ENCODE measurements around the gene KRT4.
"Not testable (repeated sequence)": the region's sequence is repeated elsewhere in the genome, so short reads cannot be mapped to it uniquely, and the experiment has no call there.

Gene KRT4

GRCh38 chr12:52813885-52814709 lies at the start of gene KRT4:
Gene KRT4 (minus strand): TSS chr12:52814116. CDS start chr12:52814058, 58 bp downstream.
- DNase-seq, result no peak
- TF ChIP-seq POLR2A (IDR thresholded peaks at IDR 0.05; ENCODE audit: low read length) (no peak), GATA1 (IDR thresholded peaks at IDR 0.05; ENCODE audit: low read depth, low read length) (no peak)

DNA sequence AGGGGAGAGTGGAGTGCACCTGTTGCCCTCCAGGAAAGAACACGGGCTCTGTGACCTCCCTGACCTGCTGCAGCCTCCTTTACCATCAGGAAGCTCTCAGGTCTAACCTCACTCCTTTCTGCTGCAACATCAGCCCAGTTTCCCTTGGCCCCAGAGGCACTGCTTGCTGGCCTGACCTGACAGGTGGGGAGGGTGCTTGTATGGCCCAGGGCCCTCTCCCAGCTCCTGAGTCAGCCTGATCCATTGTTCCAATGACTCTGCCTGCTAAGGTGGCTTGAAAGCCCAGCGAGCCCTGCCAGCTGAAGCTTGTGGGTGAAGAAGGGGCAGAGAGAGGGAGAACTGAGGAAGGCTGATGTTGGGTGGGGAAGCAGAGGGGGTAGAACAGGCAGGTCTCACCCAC lies 48.1 kb upstream of the KRT4 start:
- TF ChIP-seq POLR2A (IDR thresholded peaks at IDR 0.05; ENCODE audit: low read length), result no peak
- TF ChIP-seq GATA1 (IDR thresholded peaks at IDR 0.05; ENCODE audit: low read depth, low read length), result no peak
- no peak for DNase-seq

DNA sequence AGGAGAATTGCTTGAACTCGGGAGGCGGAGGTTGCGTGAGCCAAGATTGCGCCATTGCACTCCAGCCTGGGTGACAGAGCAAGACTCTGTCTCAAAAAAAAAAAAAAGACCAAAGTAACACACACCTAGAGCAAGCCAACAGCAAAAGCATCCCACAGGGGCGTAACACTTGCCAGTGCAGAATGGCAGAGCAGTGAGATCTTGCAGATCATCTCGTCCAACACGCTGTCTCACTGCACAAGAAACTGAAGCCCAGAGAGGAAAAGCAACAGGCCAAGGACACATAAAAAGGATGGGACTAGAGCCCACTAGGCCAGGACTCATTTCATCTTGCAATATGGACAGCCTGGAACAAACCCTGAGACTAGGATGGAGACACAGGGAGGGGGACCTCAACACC lies 47.6 kb upstream of the KRT4 start:
- TF ChIP-seq POLR2A (IDR thresholded peaks at IDR 0.05; ENCODE audit: low read length), result no peak
- no peak for TF ChIP-seq GATA1 (IDR thresholded peaks at IDR 0.05; ENCODE audit: low read depth, low read length)
- DNase-seq, result no peak

DNA sequence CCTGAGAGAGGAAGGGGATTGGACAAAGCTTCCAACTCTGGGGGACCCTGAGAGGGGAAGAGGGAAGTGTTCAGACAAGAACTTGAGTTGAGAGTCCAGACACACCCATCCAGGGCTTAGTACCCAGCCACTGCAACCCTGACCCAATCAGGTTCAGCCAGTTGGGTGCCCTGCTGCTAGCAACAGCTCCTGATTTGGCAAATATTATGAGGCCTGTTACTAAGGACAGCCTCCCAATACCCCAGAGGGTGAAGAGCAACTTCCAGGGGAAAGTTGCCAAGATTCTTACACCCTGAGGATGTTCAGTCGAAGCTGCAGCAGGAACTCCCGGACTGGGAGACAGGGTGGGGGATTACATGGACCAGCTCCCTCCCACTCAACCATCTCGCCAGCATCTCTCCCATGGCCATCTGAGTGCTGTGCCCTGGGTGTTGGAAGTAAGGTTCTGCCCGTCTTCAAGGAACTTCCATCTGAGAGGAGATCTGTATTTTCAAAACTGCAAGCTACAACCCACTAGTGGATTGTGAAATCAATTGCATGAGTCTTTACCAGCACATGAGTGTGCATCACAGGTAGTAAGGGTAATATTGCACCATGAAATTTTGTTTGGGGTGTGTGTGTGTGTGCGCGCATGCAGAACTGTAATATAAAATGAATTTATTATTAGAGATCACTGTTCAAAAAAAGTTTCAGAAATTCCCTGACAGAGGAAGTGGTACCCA lies 46.3 kb upstream of the KRT4 start:
- DNase-seq, result no peak
- TF ChIP-seq GATA1 (IDR thresholded peaks at IDR 0.05; ENCODE audit: low read depth, low read length) (no peak), POLR2A (IDR thresholded peaks at IDR 0.05; ENCODE audit: low read length) (no peak)

- no peak for DNase-seq
- no peak for TF ChIP-seq POLR2A (IDR thresholded peaks at IDR 0.05; ENCODE audit: low read length)
- no peak for TF ChIP-seq GATA1 (IDR thresholded peaks at IDR 0.05; ENCODE audit: low read depth, low read length)
These were observed 43.6 kb upstream of the KRT4 start for GRCh38 chr12:52857500-52857899.

GRCh38 chr12:52856787-52857186 lies 42.9 kb upstream of the KRT4 start:
- TF ChIP-seq POLR2A (IDR thresholded peaks at IDR 0.05; ENCODE audit: low read length), result no peak
- no peak for TF ChIP-seq GATA1 (IDR thresholded peaks at IDR 0.05; ENCODE audit: low read depth, low read length)

GRCh38 chr12:52856077-52856476 lies 42.2 kb upstream of the KRT4 start:
- DNase-seq, result not testable (repeated sequence)

More at GRCh38 chr12:52856787-52857186, 42.9 kb upstream of the KRT4 start:
- DNase-seq, result no peak

DNA sequence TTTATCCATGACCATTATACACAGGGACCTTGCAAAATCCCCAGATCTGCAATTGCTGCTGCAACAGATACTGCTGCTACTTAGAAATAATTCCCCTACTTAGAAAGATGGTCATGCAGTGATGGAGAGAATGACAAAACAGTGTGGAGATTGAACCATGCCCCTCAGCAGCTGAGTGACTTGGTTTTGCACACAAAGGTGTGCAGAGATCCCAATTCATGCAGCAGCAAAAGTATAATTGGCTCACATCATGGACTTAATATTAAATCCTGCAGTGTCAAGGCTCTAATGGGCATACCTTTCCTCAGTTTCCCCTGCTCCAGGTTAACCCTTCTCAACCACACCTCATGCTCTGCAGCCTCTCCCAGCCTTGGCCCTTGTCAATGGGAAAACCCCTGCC lies 37.9 kb upstream of the KRT4 start:
- DNase-seq, result no peak
- no peak for TF ChIP-seq POLR2A (IDR thresholded peaks at IDR 0.05; ENCODE audit: low read length)
- TF ChIP-seq GATA1 (IDR thresholded peaks at IDR 0.05; ENCODE audit: low read depth, low read length), result no peak

GRCh38 chr12:52850681-52851080 lies 36.8 kb upstream of the KRT4 start:
- DNase-seq, result no peak
- TF ChIP-seq GATA1 (IDR thresholded peaks at IDR 0.05; ENCODE audit: low read depth, low read length) (no peak), POLR2A (IDR thresholded peaks at IDR 0.05; ENCODE audit: low read length) (no peak)

GRCh38 chr12:52849511-52849910 lies 35.6 kb upstream of the KRT4 start:
- no peak for DNase-seq
- TF ChIP-seq POLR2A (IDR thresholded peaks at IDR 0.05; ENCODE audit: low read length) (no peak), GATA1 (IDR thresholded peaks at IDR 0.05; ENCODE audit: low read depth, low read length) (no peak)

DNA sequence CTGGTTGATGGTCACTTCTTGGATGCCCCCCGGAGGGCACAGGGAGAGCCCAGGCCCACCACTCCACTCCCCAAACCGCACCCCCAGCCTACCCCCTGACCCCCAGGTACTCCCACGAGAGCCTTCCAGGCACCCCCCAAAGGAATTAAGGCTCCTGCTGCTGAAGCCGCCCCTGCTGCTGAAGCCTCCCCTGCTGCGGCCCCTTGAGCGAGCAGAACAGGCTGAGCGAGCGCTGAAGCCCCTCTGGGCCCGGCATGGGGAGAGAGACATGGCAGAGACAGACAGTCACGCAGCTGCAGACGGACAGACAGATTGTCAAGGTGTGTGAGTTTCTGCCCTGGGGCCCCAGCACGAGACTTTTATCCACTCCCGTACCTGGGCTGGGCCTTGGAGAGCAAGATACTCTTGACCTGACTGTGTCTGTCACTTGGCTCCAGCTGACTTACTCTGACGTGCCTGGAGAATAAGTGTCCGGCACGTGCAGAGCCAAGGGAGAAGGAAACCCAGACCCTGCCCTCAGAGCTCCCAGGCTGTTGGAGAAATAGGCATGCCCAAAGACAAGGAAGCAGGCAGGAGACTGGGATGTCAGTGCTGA lies 34.8 kb upstream of the KRT4 start, which contains the start of gene KRT78:
TSS of gene KRT78 (minus strand) at position 334 of the 595 bp plus-strand sequence. CDS start at position 270, 64 bp downstream.
- no peak for DNase-seq
- TF ChIP-seq POLR2A (IDR thresholded peaks at IDR 0.05; ENCODE audit: low read length) (no peak), GATA1 (IDR thresholded peaks at IDR 0.05; ENCODE audit: low read depth, low read length) (no peak)

DNA sequence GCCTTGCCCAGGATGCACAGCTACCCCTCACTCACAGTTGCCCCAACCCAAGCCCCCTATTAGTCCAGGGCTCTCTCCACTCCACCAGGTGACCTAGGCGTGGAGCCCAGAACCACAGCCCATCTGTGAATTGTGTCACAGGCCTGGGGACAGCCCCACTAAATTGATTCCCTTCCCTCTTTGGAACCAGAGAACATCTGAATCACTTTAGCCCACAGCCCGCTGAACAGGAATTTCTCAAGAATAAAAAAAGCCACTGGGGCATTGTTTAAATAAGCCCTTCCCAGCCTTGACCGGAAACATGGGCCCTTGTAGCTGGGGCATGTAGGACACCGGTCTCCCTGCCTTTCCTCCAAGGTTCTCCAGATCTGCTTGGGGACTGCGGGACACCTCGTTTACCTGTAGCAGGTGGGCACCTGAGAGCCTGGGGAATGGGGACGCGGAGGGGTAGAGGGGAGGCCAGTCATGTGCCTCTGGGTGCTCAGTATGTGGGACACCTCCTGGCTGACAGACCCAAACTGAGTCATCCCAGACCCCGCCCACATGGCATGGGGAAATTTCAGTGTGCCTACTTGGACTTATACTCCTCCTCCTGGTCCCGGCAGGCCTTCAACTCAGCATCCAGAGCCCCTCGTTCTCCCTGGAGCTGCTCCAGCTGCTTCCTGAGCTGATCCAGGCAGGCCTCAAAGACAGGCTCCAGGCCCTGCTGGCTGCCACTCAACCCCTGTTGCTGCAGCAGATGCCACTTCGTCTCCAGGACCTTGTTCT lies 33.6 kb upstream of the KRT4 start:
- peak in 1 of 2 experiments; percentile 22 for DNase-seq
- no peak for TF ChIP-seq POLR2A (IDR thresholded peaks at IDR 0.05; ENCODE audit: low read length)
- TF ChIP-seq GATA1 (IDR thresholded peaks at IDR 0.05; ENCODE audit: low read depth, low read length), result no peak

- DNase-seq, result no peak
- TF ChIP-seq GATA1 (IDR thresholded peaks at IDR 0.05; ENCODE audit: low read depth, low read length) (no peak), POLR2A (IDR thresholded peaks at IDR 0.05; ENCODE audit: low read length) (no peak)
These were observed 32.5 kb upstream of the KRT4 start for GRCh38 chr12:52846356-52846970.

All from erythroblast (primary cell).